DLD1 (cell line): Measurements from ENCODE around the gene SERPINI1.

Source experiments
- in situ Hi-C: cut with HindIII; loops from 2 replicates; pipeline ENCODE4 v1.10.0; 2017; ENCODE audit warnings: low sequenced_read_pairs

The SERPINI1 gene

GRCh38 chr3:167874671-167875372, 139.3 kb downstream of the SERPINI1 start:
- in situ Hi-C loops: loop anchor here (25.0 kb wide), 1 partner anchor 463 kb away; no protein-coding TSS in a partner anchor
